Panc1 (cell line): ENCODE results near the gene PYDC2. TPM values are rescaled to one million over a fixed set of nuclear protein-coding genes. Genes with fewer than 3 reads are reported as not detected.

Experiments used
- ATAC-seq: fragments of 200-7000 bp; cut with Tn5 transposase; 2 replicates; pipeline ENCODE4 v1.9.1; 2020; ENCODE audit warnings: mild to moderate bottlenecking, moderate library complexity
- BruUV-seq: library from RNA; stranded (reverse); fragments of 400-500 nt; replicated peaks from 2 replicates; lab custom pipeline; 2021; lab: Mats Ljungman, UMichigan
- CTCF ChIA-PET: fragments of 300-600 bp; sonication (Branson Sonifier 250); formaldehyde crosslinking; loops from one replicate; lab custom pipeline; 2022; ENCODE audit warnings: antibody characterized with exemption; lab: Charles Lee
- POLR2A ChIA-PET: fragments of 300-600 bp; sonication (Branson Sonifier 250); formaldehyde crosslinking; loops from one replicate; lab custom pipeline; 2022; ENCODE audit warnings: antibody characterized with exemption; lab: Charles Lee
- DNase-seq: peaks from one replicate; pipeline ENCODE4 v3.0.0-alpha.2; 2010; ENCODE audit warnings: low read depth, low spot score
- H3K27ac ChIP-seq: 2 replicates; pipeline ENCODE4 v1.5.1; 2011; ENCODE audit warnings: mild to moderate bottlenecking, low read length, inconsistent platforms
- H3K27me3 ChIP-seq: fragments of 200-500 bp; sonication (Bioruptor generic); 2 replicates; pipeline ENCODE4 v1.6.0; 2014; ENCODE audit warnings: low read length, inconsistent platforms; ENCODE audit not compliant: control insufficient read depth, insufficient read depth
- H3K36me3 ChIP-seq: fragments of 200-500 bp; sonication (Bioruptor generic); 2 replicates; pipeline ENCODE4 v1.5.1; 2014; ENCODE audit warnings: inconsistent platforms, mild to moderate bottlenecking, low read length, moderate library complexity; ENCODE audit not compliant: control insufficient read depth, insufficient read depth
- H3K4me1 ChIP-seq: 2 replicates; pipeline ENCODE4 v1.5.1; 2011; ENCODE audit warnings: inconsistent platforms, mild to moderate bottlenecking, low read length, moderate library complexity; ENCODE audit not compliant: control insufficient read depth, insufficient read depth
- H3K4me3 ChIP-seq, 2 experiments: 2 replicates each; pipeline ENCODE4 v1.5.1; 2011 to 2012; ENCODE audit warnings: low read depth in 2 of 2, low read length in 2 of 2, mild to moderate bottlenecking in 2 of 2, inconsistent platforms in 1 of 2, moderate library complexity in 1 of 2
- H3K9me3 ChIP-seq: fragments of 200-500 bp; sonication (Bioruptor generic); 2 replicates; pipeline ENCODE4 v1.5.1; 2014; ENCODE audit warnings: low read depth, mild to moderate bottlenecking, inconsistent platforms, low read length, moderate library complexity; ENCODE audit not compliant: control insufficient read depth, insufficient read depth
- POLR2AphosphoS5 ChIP-seq: IDR thresholded peaks from 2 replicates; pipeline ENCODE4 v1.6.1; 2012; ENCODE audit warnings: mild to moderate bottlenecking, low read depth, low read length, moderate library complexity
- SIN3A ChIP-seq: IDR thresholded peaks from 2 replicates; pipeline ENCODE4 v1.6.1; 2012; ENCODE audit warnings: low read depth, mild to moderate bottlenecking, low read length, moderate library complexity, borderline replicate concordance; ENCODE audit not compliant: insufficient read depth
- TCF7L2 ChIP-seq: IDR thresholded peaks from 2 replicates; pipeline ENCODE4 v1.6.1; 2011; ENCODE audit warnings: mild to moderate bottlenecking, low read depth, low read length, inconsistent platforms
- in situ Hi-C: cut with HindIII; loops from 2 replicates; pipeline ENCODE4 v1.10.0; 2016; ENCODE audit warnings: low sequenced_read_pairs, low pct_unique_long_range_greater_than_20kb
- intact Hi-C: fragments of 100-400 bp; cut with micrococcal nuclease; formaldehyde crosslinking; loops from one replicate; pipeline ENCODE4 v1.10.0; 2022; ENCODE audit not compliant: unreplicated experiment
- total RNA-seq: library from RNA; stranded (reverse); gene quantifications from one replicate; pipeline ENCODE4 v1.2.1, GENCODE V29; 2021; ENCODE audit not compliant: unreplicated experiment
- TF ChIP-seq, protein P1 (sequence below): fragments of 450-650 bp; IDR thresholded peaks from 2 replicates; pipeline ENCODE4 v1.5.1; 2017; ENCODE audit warnings: mild to moderate bottlenecking
- TF ChIP-seq, protein P2 (sequence below), 2 experiments: IDR thresholded peaks; 2 replicates each; pipeline ENCODE4 v1.6.1; 2011 to 2012; ENCODE audit warnings: low read depth in 2 of 2, control low read depth in 1 of 2, low read length in 1 of 2, mild to moderate bottlenecking in 1 of 2, moderate library complexity in 1 of 2; ENCODE audit not compliant: insufficient read depth in 1 of 2

The PYDC2 gene
- total RNA-seq, 1 experiment from 2014 or later: not detected

DNA sequence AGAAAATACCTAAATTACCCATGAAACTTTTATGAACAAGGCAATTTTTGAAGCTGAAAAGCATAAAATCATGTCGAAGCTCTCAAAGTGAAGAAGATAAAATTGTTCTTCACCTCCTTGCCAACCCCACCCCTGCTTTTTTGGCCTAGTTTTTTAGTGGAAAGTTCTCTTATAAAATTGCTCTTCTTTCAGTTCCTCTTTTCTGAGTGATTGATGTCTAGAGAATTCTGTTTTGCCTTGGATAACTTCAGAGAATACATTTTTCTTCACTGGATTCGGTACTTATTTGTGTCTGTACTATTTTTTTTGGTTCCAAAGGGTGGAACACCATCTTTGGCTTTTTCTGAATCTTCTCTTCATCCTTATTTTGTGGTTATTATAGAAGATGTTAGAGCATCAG lies 25.0 kb upstream of the PYDC2 start:
- no peak for TF ChIP-seq SIN3A
- no peak for TF ChIP-seq TCF7L2
- TF ChIP-seq POLR2AphosphoS5: no peak
- TF ChIP-seq, protein P1, sequence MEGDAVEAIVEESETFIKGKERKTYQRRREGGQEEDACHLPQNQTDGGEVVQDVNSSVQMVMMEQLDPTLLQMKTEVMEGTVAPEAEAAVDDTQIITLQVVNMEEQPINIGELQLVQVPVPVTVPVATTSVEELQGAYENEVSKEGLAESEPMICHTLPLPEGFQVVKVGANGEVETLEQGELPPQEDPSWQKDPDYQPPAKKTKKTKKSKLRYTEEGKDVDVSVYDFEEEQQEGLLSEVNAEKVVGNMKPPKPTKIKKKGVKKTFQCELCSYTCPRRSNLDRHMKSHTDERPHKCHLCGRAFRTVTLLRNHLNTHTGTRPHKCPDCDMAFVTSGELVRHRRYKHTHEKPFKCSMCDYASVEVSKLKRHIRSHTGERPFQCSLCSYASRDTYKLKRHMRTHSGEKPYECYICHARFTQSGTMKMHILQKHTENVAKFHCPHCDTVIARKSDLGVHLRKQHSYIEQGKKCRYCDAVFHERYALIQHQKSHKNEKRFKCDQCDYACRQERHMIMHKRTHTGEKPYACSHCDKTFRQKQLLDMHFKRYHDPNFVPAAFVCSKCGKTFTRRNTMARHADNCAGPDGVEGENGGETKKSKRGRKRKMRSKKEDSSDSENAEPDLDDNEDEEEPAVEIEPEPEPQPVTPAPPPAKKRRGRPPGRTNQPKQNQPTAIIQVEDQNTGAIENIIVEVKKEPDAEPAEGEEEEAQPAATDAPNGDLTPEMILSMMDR: no peak
- TF ChIP-seq, protein P2, sequence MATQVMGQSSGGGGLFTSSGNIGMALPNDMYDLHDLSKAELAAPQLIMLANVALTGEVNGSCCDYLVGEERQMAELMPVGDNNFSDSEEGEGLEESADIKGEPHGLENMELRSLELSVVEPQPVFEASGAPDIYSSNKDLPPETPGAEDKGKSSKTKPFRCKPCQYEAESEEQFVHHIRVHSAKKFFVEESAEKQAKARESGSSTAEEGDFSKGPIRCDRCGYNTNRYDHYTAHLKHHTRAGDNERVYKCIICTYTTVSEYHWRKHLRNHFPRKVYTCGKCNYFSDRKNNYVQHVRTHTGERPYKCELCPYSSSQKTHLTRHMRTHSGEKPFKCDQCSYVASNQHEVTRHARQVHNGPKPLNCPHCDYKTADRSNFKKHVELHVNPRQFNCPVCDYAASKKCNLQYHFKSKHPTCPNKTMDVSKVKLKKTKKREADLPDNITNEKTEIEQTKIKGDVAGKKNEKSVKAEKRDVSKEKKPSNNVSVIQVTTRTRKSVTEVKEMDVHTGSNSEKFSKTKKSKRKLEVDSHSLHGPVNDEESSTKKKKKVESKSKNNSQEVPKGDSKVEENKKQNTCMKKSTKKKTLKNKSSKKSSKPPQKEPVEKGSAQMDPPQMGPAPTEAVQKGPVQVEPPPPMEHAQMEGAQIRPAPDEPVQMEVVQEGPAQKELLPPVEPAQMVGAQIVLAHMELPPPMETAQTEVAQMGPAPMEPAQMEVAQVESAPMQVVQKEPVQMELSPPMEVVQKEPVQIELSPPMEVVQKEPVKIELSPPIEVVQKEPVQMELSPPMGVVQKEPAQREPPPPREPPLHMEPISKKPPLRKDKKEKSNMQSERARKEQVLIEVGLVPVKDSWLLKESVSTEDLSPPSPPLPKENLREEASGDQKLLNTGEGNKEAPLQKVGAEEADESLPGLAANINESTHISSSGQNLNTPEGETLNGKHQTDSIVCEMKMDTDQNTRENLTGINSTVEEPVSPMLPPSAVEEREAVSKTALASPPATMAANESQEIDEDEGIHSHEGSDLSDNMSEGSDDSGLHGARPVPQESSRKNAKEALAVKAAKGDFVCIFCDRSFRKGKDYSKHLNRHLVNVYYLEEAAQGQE (IDR thresholded peaks at IDR 0.05; ENCODE audit: insufficient read depth in 1 of 2, low read depth in 2 of 2, low read length in 1 of 2): no peak
- intact Hi-C loops: no loop called here
- Histone ChIP-seq H3K27me3 (no peaks in the 10 kb centered on the region), H3K4me1 (no peaks in the 10 kb centered on the region), H3K27ac (no peak overlapping the region), H3K9me3 (no peaks in the 10 kb centered on the region), H3K36me3 (no peaks in the 10 kb centered on the region), H3K4me3 (no peak overlapping the region)
- DNase-seq (no peak), ATAC-seq (no peak)
- in situ Hi-C loops: no loop called here
- POLR2A ChIA-PET: no interaction called here
- BruUV-seq: no TSS peak
- CTCF ChIA-PET: no interaction called here

DNA sequence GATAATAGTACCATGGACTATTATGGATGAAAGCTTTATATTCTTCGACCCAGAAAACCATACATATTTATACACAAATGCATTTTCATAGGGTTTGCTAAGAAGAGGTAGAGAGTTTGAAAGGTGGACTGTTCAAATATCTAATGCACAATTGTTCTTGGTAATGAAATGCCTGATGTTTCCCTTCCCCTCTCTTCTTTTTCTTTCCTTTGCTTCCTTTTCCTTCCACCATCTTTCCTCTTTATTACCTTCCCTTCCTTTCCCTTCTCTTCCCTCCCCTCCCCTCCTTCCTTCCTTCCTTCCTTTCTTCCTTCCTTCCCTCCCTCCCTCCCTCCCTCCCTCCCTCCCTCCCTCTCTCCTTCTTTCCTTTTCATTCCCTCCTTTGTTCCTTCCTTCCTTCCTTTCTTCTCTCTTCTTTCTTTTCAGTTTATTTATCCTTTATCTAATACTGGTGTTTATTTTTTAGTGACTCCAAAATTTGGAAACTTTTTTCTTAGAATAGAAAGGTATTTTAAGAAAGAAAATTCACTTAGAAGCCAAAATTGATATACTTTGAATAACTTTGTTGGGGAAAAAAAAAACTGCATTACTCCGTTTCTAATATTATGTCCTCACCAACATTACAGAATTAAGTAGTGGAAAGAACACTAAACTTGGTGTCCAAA lies 22.7 kb upstream of the PYDC2 start:
- Histone ChIP-seq H3K4me3 (no peak overlapping the region), H3K4me1 (no peaks in the 10 kb centered on the region), H3K9me3 (no peaks in the 10 kb centered on the region), H3K27me3 (no peaks in the 10 kb centered on the region), H3K27ac (no peak overlapping the region), H3K36me3 (no peaks in the 10 kb centered on the region)
- ATAC-seq: no peak
- BruUV-seq: no TSS peak
- intact Hi-C loops (no loop called here), in situ Hi-C loops (no loop called here)
- no peak for DNase-seq
- POLR2A ChIA-PET: interaction anchor here (0.5 kb wide), 1 partner anchor 927 kb away, joined by 4 read pairs; no protein-coding TSS in a partner anchor
- CTCF ChIA-PET: no interaction called here
- TF ChIP-seq TCF7L2 (no peak), SIN3A (no peak), POLR2AphosphoS5 (no peak)
- TF ChIP-seq, protein P2 (IDR thresholded peaks at IDR 0.05; ENCODE audit: insufficient read depth in 1 of 2, low read depth in 2 of 2, low read length in 1 of 2): no peak
- TF ChIP-seq, protein P1: no peak
